H1 (cell line): ENCODE measurements around the gene GPR176. TPM values are rescaled to one million over a fixed set of nuclear protein-coding genes. Genes with fewer than 3 reads are reported as not detected.

ENCODE experiments used
- SP1 ChIP-seq: IDR thresholded peaks from 2 replicates; pipeline ENCODE4 v1.6.1; 2011; ENCODE audit warnings: low read depth, low read length
- polyA plus RNA-seq, 7 experiments: library from polyadenylated mRNA; depleted of rRNA in 3 of 7; stranded (reverse) in 5 of 7; unstranded in 2 of 7; fragments of >200 nt in 5 of 7; fragments of 200-250 nt in 2 of 7; gene quantifications; 1 replicate in 5 of 7; 2 replicates in 1 of 7; 4 replicates in 1 of 7; pipeline versions ENCODE4 v1.2.1 to v1.2.3, GENCODE V29; 2011 to 2013; ENCODE audit warnings: missing spikeins in 2 of 7, mixed read lengths in 2 of 7
- total RNA-seq: library from RNA; stranded (reverse); fragmentation: NEBNext Ultra II Directional; extraction: Animal tissue kit (Norgen Biotek cat#: 25700); gene quantifications from 2 replicates; pipeline ENCODE4 v1.2.1, GENCODE V29; 2021

GPR176 gene
- total and polyA plus RNA-seq, 2 of the 8 experiments (the other 6 are each of a cell fraction or from before 2014, with no cell fraction given), result 190 to 281 TPM

DNA sequence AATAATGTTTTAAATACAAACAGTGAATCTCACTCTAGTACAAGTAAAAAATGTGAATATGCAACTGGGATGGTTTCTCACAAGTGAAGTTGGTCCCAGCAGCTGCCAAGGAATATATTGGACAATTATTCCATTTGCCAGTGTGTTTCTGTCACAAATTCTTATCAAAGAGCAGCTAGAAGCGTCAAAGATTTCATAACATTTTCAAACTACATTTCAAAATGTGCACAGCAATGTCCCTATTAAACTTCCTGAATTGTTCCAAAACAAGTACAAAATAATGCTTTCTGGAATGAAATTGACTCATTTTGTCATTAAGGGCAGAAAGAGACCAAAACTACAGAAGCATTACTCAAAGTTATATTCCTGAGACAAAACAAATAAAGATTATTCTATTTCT is 38.3 kb downstream of the GPR176 start (continued):
- TF ChIP-seq SP1, result no peak
